Muscle of arm (tissue), 14 donors: ENCODE results near the gene C11orf65. TPM values are rescaled to one million over a fixed set of nuclear protein-coding genes. Genes with fewer than 3 reads are reported as not detected.

Source experiments
- DNase-seq: peaks from one replicate; pipeline ENCODE4 v3.0.0-alpha.2; 2013
- long read RNA-seq, 11 donors: transcript quantifications; one replicate each; lab custom pipeline, GENCODE V29; 2026
- polyA plus RNA-seq, 12 donors: library from polyadenylated mRNA; unstranded; fragments of 120-200 nt; gene quantifications; one replicate each; pipeline ENCODE4 v1.2.1, GENCODE V29; 2013; ENCODE audit not compliant: insufficient read length in 12 of 12

The C11orf65 gene, protein sequence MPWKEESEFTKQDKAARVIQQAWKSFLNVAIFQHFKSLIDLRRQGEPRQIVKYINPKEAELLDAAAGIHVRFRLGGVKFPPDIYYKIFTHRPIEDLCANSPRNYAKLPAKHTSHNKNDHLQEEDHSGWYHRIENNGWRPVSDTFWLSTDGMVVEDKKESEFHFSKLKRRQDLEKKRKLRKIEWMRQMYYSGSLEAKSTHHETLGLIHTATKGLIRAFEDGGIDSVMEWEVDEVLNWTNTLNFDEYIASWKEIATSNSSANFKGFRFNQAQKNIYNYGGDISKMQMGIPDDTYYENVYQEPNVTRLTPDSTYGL
- 1 to 10 TPM in 3 of 12 donors, under 1 TPM in 7, not detected in 2; 0.39 to 2.1 (median 0.74) TPM for polyA plus RNA-seq
- long read RNA-seq, donor 1 = 0 reads
- long read RNA-seq, donor 2 = 0 reads
- long read RNA-seq, donor 3 = 0 reads
- long read RNA-seq, donor 4 = 0 reads
- long read RNA-seq, donor 5 = 0 reads
- long read RNA-seq, donor 6 = 0 reads
- long read RNA-seq, donor 7, partial matches to known transcripts = 12 of 12 reads
- long read RNA-seq, donor 7, other reads (novel, unspliced or antisense) = 0 of 12 reads
- long read RNA-seq, donor 8, partial matches to known transcripts = 24 of 24 reads
- long read RNA-seq, donor 8, other reads (novel, unspliced or antisense) = 0 of 24 reads
- long read RNA-seq, donor 9, partial matches to known transcripts = 13 of 13 reads
- long read RNA-seq, donor 9, other reads (novel, unspliced or antisense) = 0 of 13 reads
- long read RNA-seq, donor 10 = 0 reads
- long read RNA-seq, donor 11 = 0 reads

DNA sequence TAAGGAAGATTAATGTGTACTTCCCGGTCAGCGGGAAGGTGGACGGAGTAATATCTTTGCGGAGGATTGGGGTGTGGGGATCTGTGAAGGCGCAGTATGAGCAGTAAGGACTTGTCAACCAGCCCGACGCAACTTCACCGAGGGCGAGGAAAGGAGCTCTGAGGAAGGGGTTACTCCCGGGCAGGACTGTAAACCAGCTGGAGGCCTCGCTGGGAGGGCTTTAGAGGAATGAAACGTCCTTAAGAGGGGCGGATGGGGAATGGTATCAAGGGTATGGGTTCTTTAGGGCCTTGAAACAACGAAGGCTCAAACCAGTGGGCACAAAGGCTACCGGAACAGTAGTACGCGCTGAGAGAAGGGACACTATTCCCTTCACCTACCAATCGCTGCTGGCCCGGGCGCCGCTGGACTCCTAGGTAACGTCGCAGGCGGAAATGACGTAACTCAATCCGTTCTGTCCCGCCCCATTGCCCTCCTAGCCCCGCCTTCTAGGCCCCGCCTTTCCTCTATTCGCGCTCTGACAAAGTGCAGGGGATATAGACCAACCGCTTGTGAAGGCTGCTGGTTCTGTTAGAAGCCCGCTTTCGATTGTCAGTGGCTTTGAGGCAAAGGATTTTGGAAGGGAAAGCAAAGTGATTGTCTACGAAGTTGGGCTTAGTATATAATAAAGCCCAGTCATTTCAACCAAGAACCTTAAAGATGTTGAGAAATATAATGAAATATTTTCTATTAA is at the start of gene C11orf65:
C11orf65 (minus strand) TSS at position 439 of the 733 bp plus-strand sequence. CDS start 5,970 bp downstream, outside the sequence.
- DNase-seq = peak; percentile 98

DNA sequence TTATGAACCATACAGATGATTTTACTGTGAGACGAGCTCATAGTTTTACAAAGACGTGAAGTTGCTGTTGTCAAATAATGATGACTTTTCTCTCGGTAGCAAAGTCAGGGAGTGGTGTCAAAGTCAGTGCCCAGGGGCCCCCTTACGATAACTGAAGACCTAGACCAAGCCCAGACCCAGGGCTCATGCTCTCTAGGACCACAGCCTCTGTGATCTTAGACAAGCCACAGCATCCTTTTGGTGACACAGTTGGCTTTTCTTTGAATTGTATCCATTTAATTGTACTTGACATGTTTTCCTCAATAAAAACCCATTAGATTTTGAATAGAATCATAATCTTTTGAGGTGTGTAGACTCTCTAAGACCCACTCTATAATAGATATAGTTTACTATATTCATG is 48.8 kb upstream of the C11orf65 start:
- no peak for DNase-seq

DNA sequence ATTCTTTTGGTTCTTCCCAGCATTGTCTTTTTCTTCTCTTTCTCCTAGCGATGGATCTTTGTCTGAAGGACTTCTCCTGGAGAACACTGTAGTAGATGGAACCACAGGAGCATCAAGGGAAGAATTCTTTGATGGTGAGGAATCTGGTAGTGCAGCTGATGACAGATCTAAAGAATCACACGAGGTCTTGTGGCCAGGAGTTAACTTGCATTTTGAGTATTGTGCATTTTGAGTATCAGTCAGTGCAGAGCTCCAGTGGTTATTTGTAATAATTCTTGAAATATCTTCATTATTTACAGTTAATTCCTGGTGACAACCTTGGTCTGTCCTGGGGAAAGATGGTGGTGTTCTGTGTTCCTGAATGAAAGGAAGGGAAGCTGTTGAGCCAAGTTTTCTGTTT is 45.4 kb upstream of the C11orf65 start:
- no peak for DNase-seq

DNA sequence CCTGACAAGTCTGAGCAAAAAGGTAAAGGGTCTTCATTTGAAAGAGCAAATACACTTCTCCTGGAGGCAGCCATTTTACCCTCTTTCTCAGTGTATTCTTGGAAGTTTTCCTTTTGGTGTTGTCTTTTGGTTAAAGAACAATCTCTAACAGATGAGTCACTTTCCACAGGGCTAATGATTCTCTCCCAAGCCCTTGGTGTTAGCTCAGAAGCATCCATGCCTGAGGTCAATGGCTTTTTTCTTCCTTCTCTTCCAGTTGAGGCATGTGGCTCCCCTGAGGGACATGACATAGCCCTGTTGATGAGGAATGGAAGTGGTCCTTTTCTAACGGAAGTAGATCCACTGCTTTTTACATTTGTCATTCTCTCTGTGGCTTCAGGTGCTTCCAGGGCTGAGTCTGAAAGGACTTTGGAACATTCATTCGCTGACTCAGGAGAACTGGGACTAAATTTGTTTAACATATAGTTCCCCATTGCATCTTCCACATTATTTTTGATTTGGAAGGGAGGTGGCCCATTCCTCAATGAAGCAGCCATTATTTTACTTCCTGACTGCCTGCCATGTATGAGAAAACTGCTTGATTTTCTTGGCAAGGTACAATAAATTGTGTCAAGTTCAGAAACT is 44.6 kb upstream of the C11orf65 start:
- DNase-seq = no peak

DNA sequence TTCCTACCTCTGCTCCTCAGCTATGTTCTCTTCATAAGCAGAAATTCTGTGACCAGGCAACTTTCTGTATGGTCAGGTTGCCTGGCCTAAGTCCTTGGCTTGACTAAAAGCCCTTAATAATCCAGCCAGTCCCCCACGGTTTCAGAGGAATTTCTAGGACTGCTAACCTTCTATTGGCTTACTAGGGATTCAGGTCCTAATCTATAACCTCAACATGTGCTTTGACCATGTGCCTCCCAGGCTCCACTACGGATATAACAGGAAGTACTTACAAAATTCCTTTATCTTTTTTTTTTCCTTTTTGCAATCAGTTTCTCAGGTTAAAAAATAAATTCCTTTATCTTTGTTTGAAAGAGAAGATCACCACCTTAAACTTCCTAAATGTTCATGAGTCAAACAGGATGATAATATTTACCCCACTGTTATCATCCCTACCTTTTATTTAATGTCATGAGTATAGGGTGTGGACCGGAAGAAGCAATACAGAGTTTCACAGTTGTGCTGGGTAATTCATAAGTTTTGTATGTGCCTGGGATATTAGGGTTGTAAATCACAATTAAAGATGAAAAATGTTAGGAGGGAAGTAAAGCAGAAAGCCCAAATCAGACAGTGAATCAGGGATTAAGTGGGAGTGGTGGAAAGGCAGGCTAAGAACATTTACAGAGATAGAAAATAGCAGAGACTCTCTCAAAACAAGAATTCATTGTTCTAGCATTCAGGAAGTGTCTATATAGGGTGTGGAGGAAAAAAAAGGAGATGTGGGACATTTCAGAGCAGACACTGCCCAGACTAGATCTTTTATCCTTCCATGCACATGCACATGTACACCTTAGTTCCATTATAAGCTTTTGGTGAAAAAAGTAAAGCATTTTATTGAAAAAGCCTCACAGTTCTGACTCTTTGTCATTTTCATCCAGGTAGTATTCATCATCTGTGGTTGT is 41.6 kb upstream of the C11orf65 start:
- no peak for DNase-seq

DNA sequence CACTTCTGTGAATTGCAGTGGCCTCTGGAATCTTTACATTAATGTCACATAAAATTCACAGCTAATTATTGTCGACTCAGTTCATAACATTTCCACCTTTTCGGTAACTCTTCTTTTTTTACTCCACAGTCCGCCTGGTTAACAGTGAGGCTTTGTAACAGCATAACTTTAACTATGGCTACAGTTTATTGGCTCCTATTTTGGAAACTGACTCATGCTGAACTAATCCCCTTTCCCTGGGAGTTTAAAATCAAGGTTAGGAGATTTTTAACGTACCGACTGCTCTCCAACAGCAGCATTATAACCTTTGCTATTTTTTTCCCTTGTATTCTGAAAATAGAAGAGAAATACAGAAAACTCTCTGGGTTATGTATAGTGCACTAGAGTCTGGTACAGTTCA is 34.1 kb upstream of the C11orf65 start:
- no peak for DNase-seq

DNA sequence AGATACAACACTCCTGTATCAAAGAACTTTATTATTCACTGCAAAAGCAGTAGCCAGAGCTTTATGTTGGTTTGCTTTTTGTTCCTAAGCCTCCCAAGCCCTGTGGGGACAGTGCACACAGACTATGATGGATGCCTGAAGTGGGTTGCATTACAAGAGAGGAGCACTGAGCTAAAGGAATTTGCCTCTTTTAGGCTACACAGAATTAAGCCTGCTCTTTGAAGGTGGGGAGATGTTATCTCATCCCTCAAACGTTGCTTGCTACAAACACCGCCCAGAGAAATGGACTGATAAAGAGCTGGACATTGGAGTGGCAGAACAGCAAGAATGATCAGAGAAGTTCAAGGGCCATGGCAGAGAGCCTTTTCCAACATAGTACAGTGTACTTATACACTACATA is 33.4 kb upstream of the C11orf65 start:
- DNase-seq = no peak

DNA sequence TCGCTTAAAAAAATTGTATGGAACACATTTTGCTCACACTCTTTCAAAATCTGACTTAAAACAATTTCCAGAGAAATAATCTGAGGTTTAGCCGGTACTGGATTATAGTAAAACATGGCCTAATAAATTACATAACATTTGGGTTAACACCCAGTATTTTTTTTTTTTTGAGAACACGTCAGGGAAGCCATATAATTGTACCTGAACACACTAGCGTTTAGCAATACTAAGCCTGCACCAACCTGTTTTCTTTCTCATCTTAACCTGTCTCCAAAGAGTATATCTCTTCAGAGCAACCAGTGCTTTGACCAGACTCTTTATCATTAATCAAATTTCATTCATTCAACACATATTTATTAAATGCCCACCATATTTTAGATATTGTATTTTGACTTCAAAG is 32.8 kb upstream of the C11orf65 start:
- DNase-seq = no peak

DNA sequence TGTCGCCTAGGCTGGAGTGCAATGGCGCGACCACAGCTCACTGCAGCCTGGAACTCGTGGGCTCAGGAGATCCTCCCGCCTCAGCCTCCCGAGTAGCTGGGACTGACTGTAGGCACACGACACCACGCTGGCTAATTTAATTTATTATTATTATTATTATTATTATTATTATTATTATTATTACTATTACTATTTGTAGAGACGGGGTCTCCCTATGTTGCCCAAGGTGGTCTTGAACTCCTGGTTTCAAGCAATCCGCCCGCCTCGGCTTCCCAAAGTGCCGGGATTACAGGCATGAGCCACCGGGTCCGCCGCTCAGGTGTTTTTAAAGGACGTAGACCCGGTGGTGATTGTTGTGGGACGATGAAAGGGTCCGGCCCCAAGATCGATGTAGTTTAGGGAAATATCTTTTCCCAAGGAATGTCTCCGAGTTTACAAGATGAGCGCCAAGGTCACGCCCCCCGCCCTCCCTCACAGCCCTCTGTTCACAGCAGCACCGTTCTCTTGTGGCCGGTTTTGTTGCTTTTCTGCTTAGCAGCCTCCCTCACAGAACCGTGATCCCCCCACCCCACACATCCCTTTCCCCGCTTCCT is 31.6 kb upstream of the C11orf65 start:
- no peak for DNase-seq

DNA sequence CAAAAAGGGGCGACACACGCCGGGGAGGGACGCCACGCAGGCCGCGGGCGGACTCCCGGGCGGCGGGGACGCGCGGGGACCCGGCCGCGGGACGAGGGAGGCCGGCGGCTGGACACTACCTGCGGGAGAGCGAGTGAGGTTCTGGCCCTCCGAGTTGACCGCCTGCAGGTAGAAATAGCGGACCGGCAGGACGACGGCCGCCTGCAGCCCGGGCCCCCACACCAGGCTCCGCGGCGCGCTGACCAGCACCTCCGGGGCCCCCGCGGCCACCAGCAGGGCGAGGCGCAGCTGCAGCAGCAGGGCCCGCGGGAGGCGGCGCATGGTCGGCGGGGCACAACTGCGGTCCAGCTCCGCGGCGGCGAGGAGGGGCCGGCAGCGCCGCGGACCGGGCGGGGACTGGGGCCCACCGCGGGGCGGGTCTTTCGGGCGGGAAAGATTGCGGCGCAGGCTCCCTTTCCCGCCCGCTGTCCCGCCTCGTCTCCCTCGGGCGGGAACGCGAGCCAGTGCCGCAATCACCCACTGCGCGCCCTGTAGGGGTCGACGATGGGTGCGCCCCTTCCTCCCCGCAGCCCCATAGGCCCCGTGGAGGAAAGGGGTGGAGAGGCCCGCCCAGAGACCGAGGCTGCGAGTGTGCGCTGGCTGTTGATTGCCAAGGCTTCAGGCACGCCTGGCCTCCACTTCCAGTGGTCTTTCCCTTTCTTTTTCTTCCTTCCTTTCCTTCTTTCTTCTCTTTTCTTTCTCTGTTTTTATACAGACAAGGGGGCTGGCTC is 30.9 kb upstream of the C11orf65 start, which contains the start of gene POGLUT3:
POGLUT3 (minus strand) TSS at position 339 of the 770 bp plus-strand sequence; CDS start at position 321, 18 bp downstream.
- DNase-seq = peak; percentile 70

DNA sequence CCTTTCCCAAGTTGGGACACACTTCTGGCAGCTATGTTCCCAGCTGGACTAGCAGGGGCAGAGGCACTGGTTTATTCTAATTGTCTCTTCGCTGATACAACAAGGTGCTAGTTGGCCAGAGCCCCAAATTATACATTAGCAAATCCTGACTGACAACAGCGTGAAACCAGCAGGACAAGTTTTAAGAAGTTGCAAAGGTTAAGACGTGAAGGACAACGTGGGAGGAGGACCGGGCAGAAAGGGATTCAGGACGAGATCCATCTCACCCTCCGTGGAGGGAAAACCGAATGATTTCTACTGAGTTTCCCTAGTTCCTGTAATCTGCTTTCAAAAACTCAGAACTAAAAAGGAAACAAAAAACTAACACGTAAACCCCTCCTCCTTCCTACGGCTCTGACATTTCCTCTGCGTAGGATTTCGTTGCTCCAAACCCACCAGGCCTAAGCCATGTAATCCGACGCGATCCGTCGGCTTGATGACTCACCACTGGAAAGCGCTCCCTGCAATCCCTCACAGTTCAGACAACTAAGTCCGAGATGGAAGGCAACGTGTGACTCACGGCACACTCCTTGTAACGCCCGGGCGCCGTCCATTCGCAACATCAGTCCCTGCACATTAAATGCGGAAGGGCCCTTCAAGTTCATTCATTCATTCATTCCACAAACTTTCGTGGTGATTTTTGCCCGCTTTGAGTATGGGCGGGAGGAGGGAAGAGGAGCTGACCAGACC is 30.2 kb upstream of the C11orf65 start:
- DNase-seq = peak; percentile 95

DNA sequence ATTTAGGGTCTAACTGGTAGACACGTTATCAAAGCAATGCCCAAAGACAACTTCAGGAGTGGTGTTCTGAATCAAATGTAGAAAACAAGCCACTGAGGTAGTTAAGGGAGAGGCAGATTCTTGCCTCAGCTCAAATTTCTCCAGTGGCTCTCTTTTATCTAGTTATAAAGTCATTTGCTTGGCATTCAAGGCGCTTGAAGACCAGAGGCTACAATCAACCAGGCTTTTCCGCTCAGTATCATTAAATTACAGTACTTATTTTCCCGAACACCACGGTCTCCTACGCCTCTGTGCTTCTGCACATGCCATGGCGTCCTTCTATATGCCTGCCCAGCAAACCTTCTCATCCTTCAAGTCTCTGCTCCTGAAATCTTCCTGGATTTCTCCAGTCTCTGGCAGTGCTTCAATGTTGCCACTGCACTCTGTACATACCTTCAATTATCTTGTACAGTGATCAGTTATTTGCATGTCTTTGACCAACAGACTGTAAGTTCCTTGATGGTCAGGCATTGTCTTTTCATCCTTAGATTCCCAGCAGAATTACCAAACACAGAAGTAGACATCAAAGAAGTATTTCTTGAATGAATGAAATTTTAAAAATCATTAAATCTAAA is 29.4 kb upstream of the C11orf65 start:
- DNase-seq = no peak

DNA sequence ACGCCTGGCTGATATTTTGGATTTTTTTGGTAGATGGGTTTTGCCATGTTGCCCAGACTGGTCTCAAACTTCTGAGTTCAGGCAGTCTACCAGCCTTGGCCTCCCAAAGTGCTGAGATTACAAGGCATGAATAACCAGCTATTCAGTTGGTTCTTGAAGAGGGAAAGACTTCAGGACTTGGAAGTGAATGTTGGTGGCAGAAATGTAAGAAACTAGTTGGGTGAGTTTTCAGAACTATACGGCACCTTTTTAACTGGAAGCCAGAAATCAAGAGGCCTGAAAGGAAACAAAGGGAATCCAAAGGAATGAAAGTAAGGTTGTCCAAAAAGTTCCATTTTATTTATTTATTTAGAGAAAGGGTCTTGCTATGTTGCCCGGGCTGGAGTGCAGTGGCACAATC is 28.0 kb upstream of the C11orf65 start:
- no peak for DNase-seq

DNA sequence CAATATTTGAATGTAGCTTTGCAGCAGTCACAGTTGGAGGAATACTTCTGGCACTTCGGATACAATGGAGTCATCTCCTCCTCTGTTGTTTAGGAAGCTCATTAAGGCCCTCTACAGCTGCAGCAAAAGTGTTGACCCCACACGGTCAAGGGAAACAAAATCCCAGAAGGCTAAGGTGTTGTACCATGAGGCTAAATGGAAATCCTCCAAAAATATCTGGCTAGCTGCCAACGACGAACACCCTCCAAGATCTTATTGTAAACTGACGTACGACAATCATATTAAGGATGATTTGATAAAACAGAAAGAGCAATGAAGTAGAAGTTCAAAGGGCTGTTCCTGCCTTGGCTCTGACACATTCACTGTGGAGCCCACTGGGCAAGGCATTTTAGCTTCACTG is 26.9 kb upstream of the C11orf65 start:
- DNase-seq = no peak

DNA sequence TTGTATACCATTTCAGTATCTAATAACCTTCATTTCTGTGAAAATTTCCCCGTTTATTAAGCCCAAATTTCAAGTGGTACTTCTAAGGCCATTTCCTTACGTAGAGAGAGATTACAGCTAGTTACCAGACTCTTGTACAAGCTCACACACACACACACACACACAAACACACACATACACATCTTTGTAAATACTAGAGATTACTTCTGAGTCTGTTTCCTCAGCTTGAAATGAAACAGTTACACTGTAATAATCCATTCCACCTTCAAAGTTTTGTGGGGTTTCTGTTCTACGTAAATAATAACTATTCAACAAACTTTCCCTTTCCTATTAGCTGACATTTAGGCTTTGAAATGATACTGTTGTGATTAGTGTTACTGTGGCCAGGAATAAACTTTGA is 24.6 kb upstream of the C11orf65 start:
- no peak for DNase-seq

DNA sequence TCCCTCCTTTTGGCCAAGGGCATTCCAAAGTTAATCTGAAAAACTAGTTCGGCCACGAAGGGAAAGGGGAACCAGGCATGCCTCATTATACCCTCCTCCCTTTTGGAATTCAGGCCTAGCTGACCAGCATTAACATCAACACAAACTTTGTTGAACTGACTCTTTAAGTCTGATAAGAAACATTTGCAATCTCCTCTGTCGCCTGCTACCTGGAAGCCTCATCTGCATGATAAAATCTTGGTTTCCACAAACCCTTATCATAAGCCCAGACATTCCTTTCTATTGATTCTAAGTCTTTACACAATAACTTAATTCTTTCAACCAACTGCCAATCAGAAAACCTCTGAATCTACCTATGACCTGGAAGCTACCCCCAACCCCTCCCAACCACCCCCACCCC is 19.5 kb upstream of the C11orf65 start:
- DNase-seq = no peak

DNA sequence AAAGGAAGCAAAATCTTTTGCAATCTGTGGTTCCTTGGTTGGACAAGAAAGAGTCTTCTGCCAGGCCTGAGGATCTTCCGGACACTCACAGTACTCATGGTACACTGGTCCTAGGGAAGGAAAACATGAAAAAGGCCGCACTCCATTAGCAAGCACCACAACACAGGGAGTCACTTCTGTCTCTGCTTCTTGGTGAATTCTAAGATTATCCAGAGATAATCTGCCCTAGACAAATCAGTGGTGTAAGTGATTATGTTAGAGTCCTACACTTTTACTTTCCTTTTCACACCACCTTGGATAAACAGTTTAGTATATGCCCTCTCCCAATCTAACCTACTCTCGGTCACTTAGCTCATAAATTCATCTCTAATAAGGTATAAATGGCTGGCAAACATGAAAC is 19.0 kb upstream of the C11orf65 start:
- no peak for DNase-seq

DNA sequence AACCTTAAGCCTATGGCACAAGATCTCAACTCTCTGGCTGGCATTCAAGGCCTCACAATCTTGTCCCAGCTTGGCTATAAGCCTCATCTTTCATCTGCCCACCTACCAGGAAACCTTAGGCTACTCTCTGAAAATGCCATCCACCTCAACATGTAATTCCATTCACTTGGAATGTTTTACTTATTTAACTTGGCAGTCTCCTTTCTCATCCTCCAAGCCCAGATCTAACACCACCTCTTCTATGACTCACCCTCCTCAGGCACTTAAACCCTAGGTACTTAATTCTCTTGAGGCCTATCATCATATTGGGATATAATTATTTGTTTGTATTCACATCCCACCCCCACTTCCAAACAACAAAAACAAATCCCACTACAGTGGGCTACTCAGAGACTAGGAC is 15.8 kb upstream of the C11orf65 start:
- no peak for DNase-seq
